Ishikawa (cell line): ENCODE results near the gene FANCD2.

ENCODE experiments used
- CEBPB ChIP-seq: IDR thresholded peaks from 2 replicates; pipeline ENCODE4 v1.6.1; 2012
- CREB1 ChIP-seq: IDR thresholded peaks from 2 replicates; pipeline ENCODE4 v1.6.1; 2012; ENCODE audit warnings: low read depth
- EGR1 ChIP-seq: IDR thresholded peaks from 2 replicates; pipeline ENCODE4 v1.6.1; 2012
- EP300 ChIP-seq: IDR thresholded peaks from 2 replicates; pipeline ENCODE4 v1.6.1; 2012; ENCODE audit warnings: borderline replicate concordance
- RAD21 ChIP-seq: IDR thresholded peaks from 2 replicates; pipeline ENCODE4 v1.6.1; 2012; ENCODE audit warnings: low read depth
- REST ChIP-seq: IDR thresholded peaks from 2 replicates; pipeline ENCODE4 v1.6.1; 2012; ENCODE audit warnings: low read depth, mild to moderate bottlenecking
- YY1 ChIP-seq: IDR thresholded peaks from 2 replicates; pipeline ENCODE4 v1.6.1; 2012; ENCODE audit warnings: low read depth
- ZBTB7A ChIP-seq: IDR thresholded peaks from 2 replicates; pipeline ENCODE4 v1.6.1; 2012; ENCODE audit warnings: low read depth

GRCh38 chr3:10010878-10011465, 15.3 kb upstream of the FANCD2 start:
- TF ChIP-seq CREB1: no peak
- TF ChIP-seq EP300: no peak
- TF ChIP-seq YY1: no peak
- no peak for TF ChIP-seq EGR1
- no peak for TF ChIP-seq REST
- TF ChIP-seq RAD21: no peak
- peak; percentile 46; the same call in 1 of the 2 replicates for TF ChIP-seq ZBTB7A
- no peak for TF ChIP-seq CEBPB
